NCI-H1092 (cell line): Measurements from ENCODE around the gene ARID1B.

ENCODE experiments used
- DNase-seq: peaks from one replicate; lab custom pipeline; 2025; lab: John Stamatoyannopoulos, UW

Gene ARID1B

GRCh38 chr6:157246771-157247484 lies 469.8 kb downstream of the ARID1B start:
- DNase-seq: peak; percentile 26

GRCh38 chr6:157248264-157248663 lies 471.1 kb downstream of the ARID1B start:
- no peak for DNase-seq

- DNase-seq: peak; percentile 48
Measured at GRCh38 chr6:157249826-157250225, 472.6 kb downstream of the ARID1B start.

- DNase-seq: no peak
Measured at GRCh38 chr6:157251586-157252247, 474.5 kb downstream of the ARID1B start.

- DNase-seq: no peak
Measured at GRCh38 chr6:157253017-157253416, 475.8 kb downstream of the ARID1B start.

GRCh38 chr6:157253699-157254098 lies 476.5 kb downstream of the ARID1B start:
- DNase-seq: no peak

GRCh38 chr6:157254538-157254937 lies 477.4 kb downstream of the ARID1B start:
- no peak for DNase-seq

- DNase-seq: no peak
Measured at GRCh38 chr6:157255079-157255478, 477.9 kb downstream of the ARID1B start.

- no peak for DNase-seq
Measured at GRCh38 chr6:157258878-157259277, 481.7 kb downstream of the ARID1B start.

GRCh38 chr6:157259443-157259842 lies 482.3 kb downstream of the ARID1B start:
- DNase-seq: no peak
